Heart right ventricle (tissue), 16 donors: ENCODE data around the gene LRG1. TPM values are rescaled to one million over a fixed set of nuclear protein-coding genes. Genes with fewer than 3 reads are reported as not detected.

Source experiments
- ATAC-seq, 8 donors: fragments of 200-7000 bp; cut with Tn5 transposase; one replicate each; pipeline ENCODE4 v1.9.1; 2020; ENCODE audit warnings: mild to moderate bottlenecking in 8 of 8, moderate library complexity in 8 of 8, moderate number of reproducible peaks in 1 of 8
- DNase-seq, 2 donors: peaks; one replicate each; pipeline ENCODE4 v3.0.0-alpha.2; 2020
- H3K27ac ChIP-seq, 10 donors: fragments of 200-600 bp; sonication (generic) in 2 of 10; one replicate each; pipeline versions ENCODE4 v1.5.0 to v1.8.0; 2020 to 2022; ENCODE audit warnings: mild to moderate bottlenecking in 3 of 10
- H3K27me3 ChIP-seq, 7 donors: fragments of 200-600 bp; one replicate each; pipeline ENCODE4 v1.8.0; 2021 to 2022; ENCODE audit warnings: mild to moderate bottlenecking in 2 of 7
- H3K36me3 ChIP-seq, 9 donors: fragments of 200-600 bp; sonication (generic) in 1 of 9; one replicate each; pipeline versions ENCODE4 v1.5.0 to v1.8.0; 2020 to 2022; ENCODE audit warnings: mild to moderate bottlenecking in 2 of 9
- H3K4me1 ChIP-seq, 9 donors: fragments of 200-600 bp; sonication (generic) in 1 of 9; one replicate each; pipeline versions ENCODE4 v1.5.0 to v1.8.0; 2020 to 2022; ENCODE audit warnings: mild to moderate bottlenecking in 4 of 9
- H3K4me3 ChIP-seq, 10 donors: fragments of 200-600 bp; sonication (generic) in 2 of 10; one replicate each; pipeline versions ENCODE4 v1.5.0 to v1.8.0; 2020 to 2022; ENCODE audit warnings: mild to moderate bottlenecking in 7 of 10, moderate library complexity in 2 of 10
- H3K9me3 ChIP-seq, 11 donors: fragments of 200-600 bp in 10 of 11; sonication (generic) in 2 of 11; one replicate each; pipeline versions ENCODE4 v1.5.0 to v1.8.0; 2013 to 2022; ENCODE audit warnings: mild to moderate bottlenecking in 2 of 11, control low read depth in 1 of 11, moderate library complexity in 1 of 11
- CTCF ChIP-seq, 9 donors: fragments of 200-600 bp; sonication (generic) in 2 of 9; IDR thresholded peaks; one replicate each; pipeline versions ENCODE4 v1.5.0 to v1.8.0; 2021 to 2022; ENCODE audit warnings: antibody characterized with exemption in 9 of 9, mild to moderate bottlenecking in 5 of 9, moderate library complexity in 1 of 9
- WGBS, 2 donors: extraction: QIAGEN DNeasy Blood & Tissue Kit; methylation state at CpG; one replicate each; pipeline ENCODE4 v1.1.7; 2013; ENCODE audit warnings: inconsistent platforms in 1 of 2; 5-methylcytosine and 5-hydroxymethylcytosine counted together
- intact Hi-C, 10 donors: fragments of 100-400 bp; cut with DNase I; formaldehyde crosslinking; loops; one replicate each; pipeline versions ENCODE4 v1.11.1 to v1.14.2; 2022
- long read RNA-seq, 3 donors: library from polyadenylated mRNA; unstranded; transcript quantifications; one replicate each; pipeline ENCODE4 v2.0.0, GENCODE V29; 2020 to 2021
- polyA plus RNA-seq, 2 donors: library from polyadenylated mRNA; stranded (reverse); fragments of 200-250 nt; gene quantifications; one replicate each; pipeline ENCODE4 v1.2.3, GENCODE V29; 2013
- total RNA-seq, 10 donors: library from RNA; stranded (reverse); fragmentation: NEBNext Ultra II Directional in 3 of 10; extraction: Animal tissue kit (Norgen Biotek cat#: 25700) in 3 of 10; gene quantifications; one replicate each; pipeline versions ENCODE4 v1.2.1 to v1.2.4, GENCODE V29; 2021 to 2023
- donor health status: Arrhythmogenic right ventricular cardiomyopathy.
- donor health status: ischemic (EF 13 %, LVEDD 7.1; RV severe dilation, severe dysfunction).
- donor health status: healthy with polysubstance abuse.
- donor health status: DM: no; HTN: yes; CAD: no.
- donor health status: DM: no; HTN: no; CAD: no.
- donor health status: ischemic (EF 25% LVEDD 6.9; RV normal size, moderate dysfunction).
- donor health status: ischemic (EF 25% LVEDD 5.7; RV mildly dilated, moderate dysfunction).
- donor health status: healthy.
- donor health status: DM: yes; HTN: yes; CAD: no.
- donor health status: Ischemic cardiomyopathy.
- donor health status: ischemic (EF 35%, LVEDD 5.7; RV mildly dilated, moderate dysfunction).
- donor health status: nonischemic (EF 11% LVEDD 7.7; RV severe dilation, severe dysfunction).
- donor health status: DM: yes; HTN: yes; CAD: no.
- donor health status: PGD.
- donor health status: ischemic (EF 29% LVEDD 5.4; RV normal size, mild dysfunction).
- donor health status: nonischemic (EF 23%, LVEDD 6.1; RV moderate dilation, normal function).

Gene LRG1
- 1 to 10 TPM in 1 of 10 donors, under 1 TPM in 9; 0.06 to 1.3 (median 0.31) TPM for total RNA-seq
- polyA plus RNA-seq = under 1 TPM; 0.15 to 0.29 TPM
- long read RNA-seq, donor 1 = 0 reads
- long read RNA-seq, donor 2 = 0 reads
- long read RNA-seq, donor 3, partial matches to known transcripts = 0 of 1 reads
- long read RNA-seq, donor 3, other reads (novel, unspliced or antisense) = 0 of 1 reads

- DNase-seq (peak in 1 of 2 donors; percentile 44), ATAC-seq (peak in 6 of 8 donors; percentile 27 to 53 (median 46))
- intact Hi-C loops = no loop called here
These were observed at the start of gene LRG1 for GRCh38 chr19:4539693-4540581. Gene LRG1 (minus strand): TSS chr19:4540036. CDS start chr19:4540013, 23 bp downstream.

GRCh38 chr19:4588291-4588761 is 48.5 kb upstream of the LRG1 start:
- no peak overlapping the region for H3K4me3 ChIP-seq
- TF ChIP-seq CTCF (IDR thresholded peaks at IDR 0.05) = no peak
- peaks cover 6 to 15% (median 13%) of the 10 kb centered on the region in 9 donors for H3K4me1 ChIP-seq
- no peak overlapping the region for H3K27ac ChIP-seq
- DNase-seq (no peak), ATAC-seq (no peak)
- intact Hi-C loops = loop anchor here in 2 of 10 donors (2.0 to 10.0 kb wide), 2 partner anchors 38 to 46 kb away; partner anchors contain the start of gene TNFAIP8L1 (in 1 of the 2)
- H3K9me3 ChIP-seq = no peaks in the 10 kb centered on the region
- WGBS, 2 donors = 67 to 68% methylated on average over 9 of the region's 9 CpGs
- H3K36me3 ChIP-seq = no peaks in the 10 kb centered on the region
- peaks cover 15 to 60% (median 26%) of the 10 kb centered on the region in 7 donors for H3K27me3 ChIP-seq

More at GRCh38 chr19:4539693-4540581, at the start of gene LRG1:
- peak within 1 kb of the TSS in 1 of 10 donors; percentile 37 for H3K4me3 ChIP-seq
- TF ChIP-seq CTCF (IDR thresholded peaks at IDR 0.05) = no peak
- peaks cover 0 to 5% (median 0%) of the 10 kb centered on the region in 7 donors for H3K27me3 ChIP-seq
- WGBS, 2 donors = 44 to 47% methylated on average over 14 of the region's 14 CpGs
- peak within 1 kb of the TSS in 3 of 10 donors; percentile 9 to 88 (median 25) for H3K27ac ChIP-seq
- no peaks in the 10 kb centered on the region for H3K36me3 ChIP-seq
- H3K9me3 ChIP-seq = peaks cover 0 to 12% (median 0%) of the 10 kb centered on the region in 11 donors
- H3K4me1 ChIP-seq = peaks cover 0 to 61% (median 14%) of the 10 kb centered on the region in 9 donors

GRCh38 chr19:4587527-4587926 is 47.7 kb upstream of the LRG1 start:
- intact Hi-C loops = loop anchor here in 1 of 10 donors (10.0 kb wide), 1 partner anchor 47 kb away; the partner anchor contains the start of gene TNFAIP8L1
- TF ChIP-seq CTCF (IDR thresholded peaks at IDR 0.05) = no peak
- DNase-seq = no peak
- H3K27me3 ChIP-seq = peaks cover 15 to 60% (median 31%) of the 10 kb centered on the region in 7 donors
- H3K4me3 ChIP-seq = no peak overlapping the region
- no peaks in the 10 kb centered on the region for H3K36me3 ChIP-seq
- ATAC-seq = no peak
- no peak overlapping the region for H3K27ac ChIP-seq
- peaks cover 6 to 15% (median 13%) of the 10 kb centered on the region in 9 donors for H3K4me1 ChIP-seq
- WGBS, 2 donors = 93 to 95% methylated on average over 6 of the region's 6 CpGs
- no peaks in the 10 kb centered on the region for H3K9me3 ChIP-seq

GRCh38 chr19:4586691-4587090 is 46.9 kb upstream of the LRG1 start:
- no peak for DNase-seq
- H3K4me3 ChIP-seq = no peak overlapping the region
- no peak for ATAC-seq
- H3K4me1 ChIP-seq = peaks cover 6 to 19% (median 13%) of the 10 kb centered on the region in 9 donors
- H3K36me3 ChIP-seq = no peaks in the 10 kb centered on the region
- WGBS, 2 donors = 77 to 89% methylated on average over 6 of the region's 6 CpGs
- intact Hi-C loops = loop anchor here in 1 of 10 donors (10.0 kb wide), 1 partner anchor 48 kb away; the partner anchor contains the start of gene TNFAIP8L1
- no peaks in the 10 kb centered on the region for H3K9me3 ChIP-seq
- H3K27me3 ChIP-seq = peaks cover 15 to 62% (median 37%) of the 10 kb centered on the region in 7 donors
- no peak overlapping the region for H3K27ac ChIP-seq
- TF ChIP-seq CTCF (IDR thresholded peaks at IDR 0.05) = no peak
